Nephron (organoid): Measurements from ENCODE around the gene TIMM21.
A peak's percentile ranks its signal among the peaks of the same experiment; 100 is the strongest.

ENCODE experiments used
- H3K27ac Mint-ChIP-seq, 3 experiments: 2 replicates each; pipeline ENCODE4 v1.8.0; 2020; ENCODE audit warnings: mixed read lengths in 3 of 3, mild to moderate bottlenecking in 2 of 3, moderate library complexity in 1 of 3
- H3K27me3 Mint-ChIP-seq: 2 replicates; pipeline ENCODE4 v1.8.0; 2021; ENCODE audit warnings: low read depth, mild to moderate bottlenecking, moderate library complexity, mixed read lengths
- H3K36me3 Mint-ChIP-seq: 2 replicates; pipeline ENCODE4 v1.8.0; 2020; ENCODE audit warnings: low read depth, mixed read lengths
- H3K4me1 Mint-ChIP-seq: 2 replicates; pipeline ENCODE4 v1.8.0; 2020; ENCODE audit warnings: mixed read lengths
- H3K4me3 Mint-ChIP-seq, 3 experiments: 2 replicates each; pipeline ENCODE4 v1.8.0; 2020; ENCODE audit warnings: mild to moderate bottlenecking in 3 of 3, mixed read lengths in 3 of 3, moderate library complexity in 2 of 3
- H3K9me3 Mint-ChIP-seq: 2 replicates; pipeline ENCODE4 v1.8.0; 2020; ENCODE audit warnings: mixed read lengths
- TF ChIP-seq, protein P1 (sequence below), 3 experiments: fragments of 200-600 bp; sonication (generic); IDR thresholded peaks; one replicate each; pipeline ENCODE4 v1.5.0; 2021; ENCODE audit warnings: antibody characterized with exemption in 3 of 3; ENCODE audit not compliant: unreplicated experiment in 3 of 3

Gene TIMM21

GRCh38 chr18:74196220-74197119 lies 48.1 kb downstream of the TIMM21 start:
- Mint-ChIP-seq H3K4me3 (peak overlapping the region; percentile 64 to 80 (median 76)), H3K36me3 (no peaks in the 10 kb centered on the region), H3K4me1 (peaks cover 14% of the 10 kb centered on the region), H3K9me3 (no peaks in the 10 kb centered on the region), H3K27me3 (peaks cover 8% of the 10 kb centered on the region), H3K27ac (peak overlapping the region; percentile 71 to 90 (median 78))
- TF ChIP-seq, protein P1, sequence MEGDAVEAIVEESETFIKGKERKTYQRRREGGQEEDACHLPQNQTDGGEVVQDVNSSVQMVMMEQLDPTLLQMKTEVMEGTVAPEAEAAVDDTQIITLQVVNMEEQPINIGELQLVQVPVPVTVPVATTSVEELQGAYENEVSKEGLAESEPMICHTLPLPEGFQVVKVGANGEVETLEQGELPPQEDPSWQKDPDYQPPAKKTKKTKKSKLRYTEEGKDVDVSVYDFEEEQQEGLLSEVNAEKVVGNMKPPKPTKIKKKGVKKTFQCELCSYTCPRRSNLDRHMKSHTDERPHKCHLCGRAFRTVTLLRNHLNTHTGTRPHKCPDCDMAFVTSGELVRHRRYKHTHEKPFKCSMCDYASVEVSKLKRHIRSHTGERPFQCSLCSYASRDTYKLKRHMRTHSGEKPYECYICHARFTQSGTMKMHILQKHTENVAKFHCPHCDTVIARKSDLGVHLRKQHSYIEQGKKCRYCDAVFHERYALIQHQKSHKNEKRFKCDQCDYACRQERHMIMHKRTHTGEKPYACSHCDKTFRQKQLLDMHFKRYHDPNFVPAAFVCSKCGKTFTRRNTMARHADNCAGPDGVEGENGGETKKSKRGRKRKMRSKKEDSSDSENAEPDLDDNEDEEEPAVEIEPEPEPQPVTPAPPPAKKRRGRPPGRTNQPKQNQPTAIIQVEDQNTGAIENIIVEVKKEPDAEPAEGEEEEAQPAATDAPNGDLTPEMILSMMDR (IDR thresholded peaks at IDR 0.05; ENCODE audit: unreplicated experiment in 3 of 3): peak; percentile 88 to 99 (median 92)

DNA sequence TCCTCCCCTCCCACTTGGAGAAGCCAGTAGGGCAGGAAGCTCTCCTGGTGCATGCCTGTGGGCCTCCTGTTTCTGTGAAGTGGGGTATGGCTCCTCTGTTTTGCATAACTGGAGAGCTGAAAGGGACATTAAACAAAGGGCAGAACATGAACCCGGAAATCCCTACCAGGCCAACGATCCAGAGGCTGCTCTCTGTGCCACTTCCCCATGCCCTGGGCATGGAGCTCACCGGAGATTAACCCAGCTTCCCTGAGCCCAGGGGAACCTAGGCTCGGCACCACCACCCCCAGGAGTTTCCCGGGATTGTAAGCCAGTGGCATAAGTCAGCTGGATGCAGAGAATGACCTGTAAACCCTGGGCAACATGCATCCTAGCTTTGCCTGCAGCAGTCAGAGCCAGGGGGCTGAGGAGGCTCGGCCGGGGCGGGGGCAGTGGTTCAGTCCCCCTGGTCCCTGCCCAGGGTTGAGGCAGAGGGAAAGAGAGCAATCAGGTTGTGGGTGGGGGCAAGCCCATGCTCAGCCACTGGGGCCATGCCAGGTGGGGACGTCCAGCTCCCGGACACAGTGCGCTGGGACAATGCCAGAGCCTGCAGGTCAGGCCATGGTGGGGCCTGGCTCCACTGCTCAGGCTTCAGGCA lies 49.5 kb downstream of the TIMM21 start:
- Mint-ChIP-seq H3K27ac (peak overlapping the region; percentile 44 to 71 (median 66)), H3K4me1 (peaks cover 14% of the 10 kb centered on the region), H3K9me3 (no peaks in the 10 kb centered on the region), H3K27me3 (peaks cover 7% of the 10 kb centered on the region), H3K4me3 (no peak overlapping the region), H3K36me3 (no peaks in the 10 kb centered on the region)
- TF ChIP-seq, protein P1 (IDR thresholded peaks at IDR 0.05; ENCODE audit: unreplicated experiment in 3 of 3): no peak

GRCh38 chr18:74198453-74198852 lies 50.1 kb downstream of the TIMM21 start:
- H3K27ac Mint-ChIP-seq: peak overlapping the region; percentile 7 to 75 (median 20)
- H3K36me3 Mint-ChIP-seq: no peaks in the 10 kb centered on the region
- H3K4me3 Mint-ChIP-seq: no peak overlapping the region
- H3K4me1 Mint-ChIP-seq: peaks cover 14% of the 10 kb centered on the region
- H3K9me3 Mint-ChIP-seq: no peaks in the 10 kb centered on the region
- H3K27me3 Mint-ChIP-seq: peaks cover 10% of the 10 kb centered on the region
- TF ChIP-seq, protein P1 (IDR thresholded peaks at IDR 0.05; ENCODE audit: unreplicated experiment in 3 of 3): no peak

- Mint-ChIP-seq H3K9me3 (peaks cover 2% of the 10 kb centered on the region), H3K36me3 (no peaks in the 10 kb centered on the region), H3K4me3 (no peak overlapping the region), H3K27ac (peak overlapping the region in 1 of 3 experiments; percentile 47), H3K4me1 (peaks cover 14% of the 10 kb centered on the region), H3K27me3 (peaks cover 10% of the 10 kb centered on the region)
- TF ChIP-seq, protein P1 (IDR thresholded peaks at IDR 0.05; ENCODE audit: unreplicated experiment in 3 of 3): no peak
Observed at GRCh38 chr18:74200780-74201179, 52.5 kb downstream of the TIMM21 start.

DNA sequence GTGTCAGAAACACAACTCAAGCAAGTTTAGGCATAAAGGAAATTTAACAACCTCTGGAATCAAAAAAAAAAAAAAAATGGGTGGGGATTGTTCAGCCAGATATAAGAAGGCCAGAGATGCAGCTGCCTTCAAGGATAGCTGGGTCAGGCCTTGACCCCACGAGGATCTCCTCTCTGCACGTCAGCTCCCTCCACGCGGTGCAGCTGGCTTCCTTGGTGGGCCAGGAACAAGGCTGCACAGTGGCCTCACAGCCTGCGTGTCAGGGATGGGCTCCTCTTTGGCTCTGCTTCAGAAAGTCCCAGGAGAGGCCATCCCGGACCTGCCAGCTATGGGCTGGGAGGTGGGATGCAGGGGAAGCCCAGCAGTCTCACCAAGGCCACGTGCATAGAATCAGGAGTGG lies 55.5 kb downstream of the TIMM21 start:
- H3K9me3 Mint-ChIP-seq: peaks cover 2% of the 10 kb centered on the region
- no peaks in the 10 kb centered on the region for H3K4me1 Mint-ChIP-seq
- H3K4me3 Mint-ChIP-seq: no peak overlapping the region
- H3K27ac Mint-ChIP-seq: no peak overlapping the region
- TF ChIP-seq, protein P1 (IDR thresholded peaks at IDR 0.05; ENCODE audit: unreplicated experiment in 3 of 3): no peak
- H3K36me3 Mint-ChIP-seq: no peaks in the 10 kb centered on the region
- peaks cover 3% of the 10 kb centered on the region for H3K27me3 Mint-ChIP-seq
